DLD1 (cell line): Measurements from ENCODE around the gene ADAP2.
"Not testable (repeated sequence)": the region's sequence is repeated elsewhere in the genome, so short reads cannot be mapped to it uniquely, and the experiment has no call there.

Experiments used
- in situ Hi-C: cut with HindIII; loops from 2 replicates; pipeline ENCODE4 v1.10.0; 2017; ENCODE audit warnings: low sequenced_read_pairs

The ADAP2 gene

GRCh38 chr17:30929081-30929633, 7.4 kb downstream of the ADAP2 start:
- in situ Hi-C loops, result no loop called here

DNA sequence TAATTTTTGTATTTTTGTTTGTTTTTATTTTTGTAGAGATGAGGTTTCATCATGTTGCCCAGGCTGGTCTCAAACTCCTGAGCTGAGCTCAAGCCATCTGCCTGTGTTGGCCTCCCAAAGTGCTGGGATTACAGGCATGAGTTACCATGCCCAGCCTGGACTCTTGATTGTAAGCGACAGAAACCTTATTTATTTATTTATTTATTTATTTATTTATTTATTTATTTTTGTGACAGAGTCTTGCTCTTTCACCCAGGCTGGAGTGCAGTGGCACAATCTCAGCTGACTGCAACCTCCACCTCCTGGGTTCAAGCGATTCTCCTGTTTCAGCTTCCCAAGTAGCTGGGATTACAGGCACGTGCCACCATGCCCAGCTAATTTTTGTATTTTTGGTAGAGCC, 8.1 kb downstream of the ADAP2 start:
- in situ Hi-C loops, result not testable (repeated sequence)

- in situ Hi-C loops, result no loop called here
Measured at GRCh38 chr17:30930495-30930894, 8.8 kb downstream of the ADAP2 start.

- in situ Hi-C loops, result not testable (repeated sequence)
Measured at GRCh38 chr17:30931582-30931981, 9.8 kb downstream of the ADAP2 start.

- in situ Hi-C loops, result no loop called here
Measured at GRCh38 chr17:30933966-30934365, 12.2 kb downstream of the ADAP2 start.

DNA sequence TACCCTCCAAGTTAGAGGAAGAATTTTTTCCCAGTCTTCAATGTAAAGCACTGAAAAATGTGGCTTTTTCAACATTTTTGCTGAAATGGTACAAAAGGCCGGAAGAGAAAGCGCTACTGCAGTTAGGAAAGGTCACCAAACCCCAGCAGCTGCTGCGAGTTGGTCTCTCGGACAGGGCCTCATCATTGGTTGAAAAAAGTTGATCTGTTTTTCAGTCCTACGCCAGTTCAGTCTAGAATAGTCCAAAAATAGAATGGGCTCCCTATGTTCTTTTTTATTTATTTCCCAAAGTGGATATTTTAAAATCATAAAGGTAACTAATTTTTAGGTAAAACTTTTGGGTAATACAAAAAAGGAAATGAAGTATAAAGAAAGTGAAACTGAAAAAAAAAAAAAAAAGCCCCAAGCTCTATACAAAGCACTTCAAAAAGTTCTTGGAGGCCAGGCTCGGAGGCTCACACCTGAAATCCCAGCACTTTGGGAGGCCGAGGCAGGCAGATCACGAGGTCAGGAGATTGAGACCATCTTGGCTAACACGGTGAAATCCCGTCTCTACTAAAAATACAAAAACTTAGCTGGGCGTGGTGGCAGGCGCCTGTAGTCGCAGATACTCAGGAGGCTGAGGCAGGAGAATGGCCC, 17.4 kb downstream of the ADAP2 start:
- in situ Hi-C loops, result no loop called here

GRCh38 chr17:30942308-30943079, 20.7 kb downstream of the ADAP2 start:
- in situ Hi-C loops, result no loop called here

GRCh38 chr17:30947796-30948195, 26.1 kb downstream of the ADAP2 start:
- in situ Hi-C loops, result no loop called here

GRCh38 chr17:30950189-30950588, 28.4 kb downstream of the ADAP2 start:
- in situ Hi-C loops, result no loop called here

DNA sequence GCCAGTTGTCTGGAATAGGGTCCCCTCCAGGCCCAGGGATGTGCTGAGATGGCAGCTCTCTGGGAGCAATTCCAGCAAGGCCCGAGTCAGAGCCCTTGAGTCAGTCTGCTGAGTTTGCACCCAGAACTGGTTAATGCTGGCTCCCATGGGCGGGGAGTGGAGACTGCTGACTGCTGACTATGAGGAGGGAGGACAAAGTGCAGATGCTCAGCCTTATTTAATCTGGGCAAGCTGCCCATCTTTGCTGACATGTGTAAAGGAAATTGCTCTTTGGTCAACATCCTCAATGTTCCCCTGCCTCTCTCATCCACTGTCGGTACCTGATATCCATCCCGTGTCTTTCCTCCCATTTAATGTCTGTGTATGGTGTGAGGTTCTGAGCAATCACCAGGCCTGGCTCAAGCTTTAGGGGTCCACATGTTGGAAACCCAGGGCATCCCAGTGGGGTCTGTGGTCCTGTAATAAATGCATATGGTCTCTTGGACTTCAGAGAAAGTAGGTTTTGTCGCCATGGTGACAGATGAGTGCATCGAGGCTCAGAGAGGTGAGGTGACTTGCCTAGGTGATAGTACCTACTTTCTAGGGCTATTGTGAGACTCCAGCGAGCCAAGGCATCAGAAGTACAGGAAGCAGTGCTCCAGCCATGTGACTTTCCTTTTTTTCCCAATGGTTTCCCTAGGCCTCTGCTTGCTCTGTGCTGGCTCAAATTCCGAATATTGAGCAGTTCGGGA, 29.1 kb downstream of the ADAP2 start:
- in situ Hi-C loops, result no loop called here

GRCh38 chr17:30952638-30953393, 31.1 kb downstream of the ADAP2 start:
- in situ Hi-C loops, result no loop called here

- in situ Hi-C loops, result no loop called here
Measured at GRCh38 chr17:30954046-30954830, 32.5 kb downstream of the ADAP2 start.

DNA sequence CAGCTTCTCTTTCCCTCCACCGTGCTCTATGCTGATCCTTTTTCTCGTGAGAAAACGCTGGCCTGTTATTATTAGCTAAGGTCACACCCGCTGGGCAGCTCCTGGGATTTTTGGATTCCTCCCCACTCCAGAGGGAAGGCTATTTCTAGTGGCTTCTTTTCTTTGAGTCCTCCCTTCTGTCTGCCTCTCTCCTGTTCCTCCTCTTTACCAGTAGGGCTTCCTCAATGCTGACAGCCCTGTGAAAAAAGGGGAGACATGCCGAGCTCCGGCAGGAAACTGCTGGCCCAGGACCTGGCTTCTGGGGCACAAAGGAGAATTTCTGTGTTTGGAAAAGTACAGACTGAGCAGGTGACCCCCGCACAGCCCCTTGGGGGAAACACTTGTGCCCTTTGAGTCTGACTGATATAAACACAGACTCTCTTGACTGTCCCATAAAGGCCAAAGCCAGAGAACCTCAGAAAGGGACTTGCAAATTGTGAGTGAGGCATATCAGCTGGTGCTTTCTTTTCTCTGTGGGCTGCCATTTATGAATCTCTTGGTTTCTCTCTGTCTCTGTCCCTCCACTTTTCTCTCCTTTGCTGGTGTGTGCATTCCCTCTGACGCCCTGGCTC, 35.1 kb downstream of the ADAP2 start:
- in situ Hi-C loops, result no loop called here

DNA sequence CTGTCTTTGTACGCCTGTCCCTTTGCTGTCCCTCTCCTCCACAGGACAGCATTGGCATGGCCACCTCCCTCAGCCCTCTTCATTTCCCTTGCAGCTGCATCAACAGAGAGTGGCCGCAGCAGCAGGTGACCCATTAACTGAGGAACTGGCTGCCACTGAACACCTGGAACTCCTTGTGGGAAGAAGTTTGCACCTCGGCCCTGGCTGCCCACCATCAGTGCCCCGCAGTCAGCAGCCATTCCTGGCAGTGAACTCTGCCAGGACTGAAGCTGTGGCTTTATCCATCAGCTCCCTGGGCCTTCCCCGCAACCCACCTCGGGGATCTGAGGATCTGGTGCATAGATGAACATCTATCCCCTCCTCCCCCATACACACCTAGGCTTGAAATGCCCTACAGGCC, 36.0 kb downstream of the ADAP2 start:
- in situ Hi-C loops, result no loop called here

GRCh38 chr17:30958187-30958586, 36.4 kb downstream of the ADAP2 start:
- in situ Hi-C loops, result no loop called here

GRCh38 chr17:30961209-30962188, 39.8 kb downstream of the ADAP2 start:
- in situ Hi-C loops, result no loop called here

GRCh38 chr17:30964312-30964711, 42.6 kb downstream of the ADAP2 start:
- in situ Hi-C loops, result not testable (repeated sequence)

DNA sequence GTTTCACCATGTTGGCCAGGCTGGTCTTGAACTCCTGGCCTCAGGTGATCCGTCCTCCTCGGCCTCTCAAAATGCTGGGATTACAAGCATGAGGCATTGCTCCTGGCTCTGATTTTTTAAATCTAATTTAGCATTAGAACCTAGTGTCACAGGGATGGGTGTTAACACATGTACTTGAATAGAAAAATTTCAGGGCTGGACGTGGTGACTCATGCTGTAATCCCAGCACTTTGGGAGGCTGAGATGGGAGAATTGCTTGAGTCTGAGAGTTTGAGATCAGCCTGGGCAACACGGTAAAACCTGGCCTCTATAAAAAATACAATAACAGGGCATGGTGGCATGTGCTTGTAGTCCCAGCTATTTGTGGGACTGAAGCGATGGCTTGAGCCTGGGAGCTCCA, 43.1 kb downstream of the ADAP2 start:
- in situ Hi-C loops, result no loop called here
